NCI-H2196 (cell line): ENCODE results near the gene PBLD.
"Not testable (repeated sequence)": the region's sequence is repeated elsewhere in the genome, so short reads cannot be mapped to it uniquely, and the experiment has no call there.

Experiments
- DNase-seq: peaks from one replicate; lab custom pipeline; 2025; ENCODE audit not compliant: unreplicated experiment; lab: John Stamatoyannopoulos, UW

PBLD gene

GRCh38 chr10:68284062-68285001 is 48.4 kb downstream of the PBLD start:
- no peak for DNase-seq

GRCh38 chr10:68280758-68281157 is 52.0 kb downstream of the PBLD start:
- DNase-seq: no peak

GRCh38 chr10:68278906-68279753 is 53.6 kb downstream of the PBLD start:
- DNase-seq: not testable (repeated sequence)

GRCh38 chr10:68277814-68278213 is 54.9 kb downstream of the PBLD start:
- not testable (repeated sequence) for DNase-seq

GRCh38 chr10:68276224-68276623 is 56.5 kb downstream of the PBLD start:
- DNase-seq: no peak

- DNase-seq: no peak
Observed at GRCh38 chr10:68275600-68276126, 57.1 kb downstream of the PBLD start.

GRCh38 chr10:68272833-68273232 is 59.9 kb downstream of the PBLD start:
- no peak for DNase-seq

GRCh38 chr10:68271196-68271882 is 61.4 kb downstream of the PBLD start:
- DNase-seq: no peak

- no peak for DNase-seq
Observed at GRCh38 chr10:68269562-68270290, 63.0 kb downstream of the PBLD start.

- no peak for DNase-seq
Observed at GRCh38 chr10:68261132-68261856, 71.4 kb downstream of the PBLD start.

- DNase-seq: no peak
Observed at GRCh38 chr10:68253346-68253745, 79.4 kb downstream of the PBLD start.

GRCh38 chr10:68251625-68252495 is 80.9 kb downstream of the PBLD start:
- DNase-seq: no peak

- DNase-seq: no peak
Observed at GRCh38 chr10:68251151-68251550, 81.6 kb downstream of the PBLD start.

GRCh38 chr10:68249297-68249696 is 83.4 kb downstream of the PBLD start:
- DNase-seq: no peak

- DNase-seq: no peak
Observed at GRCh38 chr10:68247931-68248330, 84.8 kb downstream of the PBLD start.

- DNase-seq: not testable (repeated sequence)
Observed at GRCh38 chr10:68246397-68246796, 86.3 kb downstream of the PBLD start.

GRCh38 chr10:68242051-68242450 is 90.7 kb downstream of the PBLD start:
- DNase-seq: no peak

- peak; percentile 10 for DNase-seq
Observed at GRCh38 chr10:68239596-68240150, 93.1 kb downstream of the PBLD start.
